ENCODE measurements around the gene PSMC4. TPM values are rescaled to one million over a fixed set of nuclear protein-coding genes. Genes with fewer than 3 reads are reported as not detected.

The PSMC4 gene
- polyA plus RNA-seq, 3 donors: 67.0 to 85.8 (median 79.6) TPM

DNA sequence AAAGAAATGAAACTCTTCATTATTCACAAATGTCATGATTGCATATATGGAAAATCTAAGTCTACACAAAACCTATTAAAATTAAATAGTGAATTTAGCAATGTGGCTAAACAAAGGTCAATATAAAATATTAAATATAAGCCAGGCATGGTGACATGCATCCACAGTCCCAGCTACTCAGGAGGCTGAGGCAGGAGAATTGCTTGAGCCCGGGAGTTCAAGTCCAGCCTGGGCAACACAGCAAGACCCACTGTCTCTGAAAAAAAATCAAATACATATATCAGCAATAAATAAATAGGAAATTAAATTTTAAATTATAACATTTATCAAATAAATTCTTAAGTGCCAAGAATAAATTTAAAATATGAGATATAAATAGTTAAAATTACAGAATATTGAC, 11.9 kb downstream of the PSMC4 start:
- no peaks in the 10 kb centered on the region for H3K27me3 ChIP-seq (ENCODE audit: control insufficient read depth in 2 of 2, insufficient read depth in 2 of 2, low read length in 2 of 2)
- H3K36me3 ChIP-seq (replicated peaks in 1 of 2; ENCODE audit: control insufficient read depth in 1 of 2, insufficient read depth in 2 of 2, low read length in 2 of 2): peaks cover 41 to 58% of the 10 kb centered on the region in 2 donors
- Mint-ChIP-seq H3K27ac (no peak overlapping the region), H3K9me3 (peaks cover 30 to 46% (median 41%) of the 10 kb centered on the region in 7 donors), H3K27me3 (ENCODE audit: low read depth in 3 of 3) (peaks cover 0 to 3% (median 3%) of the 10 kb centered on the region in 3 donors), H3K36me3 (peaks cover 49 to 62% of the 10 kb centered on the region in 2 donors), H3K4me1 (peaks cover 4% of the 10 kb centered on the region), H3K4me3 (no peak overlapping the region)
- no peak overlapping the region for H2AFZ ChIP-seq (ENCODE audit: insufficient read depth, low read depth, low read length, poor library complexity, severe bottlenecking)
- H3K4me1 ChIP-seq (ENCODE audit: control insufficient read depth in 1 of 2, insufficient read depth in 2 of 2, low read length in 2 of 2): no peaks in the 10 kb centered on the region
- H3K27ac ChIP-seq (ENCODE audit: low read depth in 1 of 2, low read length in 2 of 2): no peak overlapping the region
- H3K79me2 ChIP-seq (ENCODE audit: insufficient read depth, low read length): no peaks in the 10 kb centered on the region
- H4K20me1 ChIP-seq (ENCODE audit: insufficient read depth, low read length): no peaks in the 10 kb centered on the region
- no CpG with 5 or more reads among the region's 1 CpG for WGBS (ENCODE audit: insufficient coverage)
- no peak overlapping the region for H3K9ac ChIP-seq (ENCODE audit: insufficient read depth, low read length, poor library complexity, severe bottlenecking)
- no peak overlapping the region for H3K4me3 ChIP-seq (replicated peaks in 1 of 3; ENCODE audit: low read depth in 2 of 3, low read length in 3 of 3)
- TF ChIP-seq, protein P1, sequence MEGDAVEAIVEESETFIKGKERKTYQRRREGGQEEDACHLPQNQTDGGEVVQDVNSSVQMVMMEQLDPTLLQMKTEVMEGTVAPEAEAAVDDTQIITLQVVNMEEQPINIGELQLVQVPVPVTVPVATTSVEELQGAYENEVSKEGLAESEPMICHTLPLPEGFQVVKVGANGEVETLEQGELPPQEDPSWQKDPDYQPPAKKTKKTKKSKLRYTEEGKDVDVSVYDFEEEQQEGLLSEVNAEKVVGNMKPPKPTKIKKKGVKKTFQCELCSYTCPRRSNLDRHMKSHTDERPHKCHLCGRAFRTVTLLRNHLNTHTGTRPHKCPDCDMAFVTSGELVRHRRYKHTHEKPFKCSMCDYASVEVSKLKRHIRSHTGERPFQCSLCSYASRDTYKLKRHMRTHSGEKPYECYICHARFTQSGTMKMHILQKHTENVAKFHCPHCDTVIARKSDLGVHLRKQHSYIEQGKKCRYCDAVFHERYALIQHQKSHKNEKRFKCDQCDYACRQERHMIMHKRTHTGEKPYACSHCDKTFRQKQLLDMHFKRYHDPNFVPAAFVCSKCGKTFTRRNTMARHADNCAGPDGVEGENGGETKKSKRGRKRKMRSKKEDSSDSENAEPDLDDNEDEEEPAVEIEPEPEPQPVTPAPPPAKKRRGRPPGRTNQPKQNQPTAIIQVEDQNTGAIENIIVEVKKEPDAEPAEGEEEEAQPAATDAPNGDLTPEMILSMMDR (IDR thresholded peaks at IDR 0.05): no peak
- intact Hi-C loops (cut with micrococcal nuclease): no loop called here
- no peak overlapping the region for H3K4me2 ChIP-seq (replicated peaks; ENCODE audit: extremely low read depth, low read length, poor library complexity, severe bottlenecking)
- no peak for DNase-seq
- H3K9me3 ChIP-seq (replicated peaks in 1 of 2; ENCODE audit: control insufficient read depth in 1 of 2, insufficient read depth in 1 of 2, low read length in 2 of 2): peaks cover 14 to 28% of the 10 kb centered on the region in 2 donors

DNA sequence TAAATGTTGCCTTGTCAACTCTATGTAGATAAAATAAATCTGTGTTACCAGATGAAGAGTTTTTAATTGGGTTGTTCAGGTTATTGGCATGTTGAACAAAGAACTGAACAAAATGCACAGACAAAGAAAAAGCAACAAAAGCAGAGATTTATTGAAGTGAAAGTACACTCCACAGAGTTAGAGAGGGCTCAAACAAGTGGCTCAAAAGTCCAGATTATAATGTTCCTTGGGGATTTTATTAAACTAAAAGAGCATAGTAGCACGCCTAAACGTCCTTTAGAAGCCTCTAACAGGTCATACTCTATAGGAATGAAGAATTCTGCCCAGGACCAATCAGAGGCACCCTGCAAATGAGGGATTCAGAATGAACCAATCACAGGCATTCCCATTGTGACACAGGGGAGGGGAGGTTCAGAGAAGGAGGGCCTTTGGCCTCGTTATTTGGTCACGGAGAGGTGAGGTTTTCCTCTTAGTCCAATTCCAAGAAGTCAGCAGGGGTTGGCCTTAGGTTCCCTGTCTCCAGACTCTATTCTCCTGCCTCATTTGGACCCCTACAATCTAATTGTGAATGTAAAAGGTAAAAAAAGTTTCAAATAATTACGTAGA, 12.8 kb downstream of the PSMC4 start:
- no peaks in the 10 kb centered on the region for H3K4me1 ChIP-seq (ENCODE audit: control insufficient read depth in 1 of 2, insufficient read depth in 2 of 2, low read length in 2 of 2)
- no peaks in the 10 kb centered on the region for H3K79me2 ChIP-seq (ENCODE audit: insufficient read depth, low read length)
- DNase-seq: no peak
- H3K36me3 Mint-ChIP-seq: peaks cover 40 to 55% of the 10 kb centered on the region in 2 donors
- no peak overlapping the region for H3K27ac Mint-ChIP-seq
- H3K9me3 ChIP-seq (replicated peaks in 1 of 2; ENCODE audit: control insufficient read depth in 1 of 2, insufficient read depth in 1 of 2, low read length in 2 of 2): peaks cover 17 to 28% of the 10 kb centered on the region in 2 donors
- intact Hi-C loops (cut with micrococcal nuclease): no loop called here
- no peak overlapping the region for H3K4me3 Mint-ChIP-seq
- no peak overlapping the region for H3K4me2 ChIP-seq (replicated peaks; ENCODE audit: extremely low read depth, low read length, poor library complexity, severe bottlenecking)
- H3K36me3 ChIP-seq (replicated peaks in 1 of 2; ENCODE audit: control insufficient read depth in 1 of 2, insufficient read depth in 2 of 2, low read length in 2 of 2): peaks cover 33 to 49% of the 10 kb centered on the region in 2 donors
- H2AFZ ChIP-seq (ENCODE audit: insufficient read depth, low read depth, low read length, poor library complexity, severe bottlenecking): no peak overlapping the region
- no CpG with 5 or more reads among the region's 5 CpGs for WGBS (ENCODE audit: insufficient coverage)
- peaks cover 0 to 3% (median 3%) of the 10 kb centered on the region in 3 donors for H3K27me3 Mint-ChIP-seq (ENCODE audit: low read depth in 3 of 3)
- H3K4me3 ChIP-seq (replicated peaks in 1 of 3; ENCODE audit: low read depth in 2 of 3, low read length in 3 of 3): no peak overlapping the region
- TF ChIP-seq, protein P1 (IDR thresholded peaks at IDR 0.05): no peak
- peaks cover 4% of the 10 kb centered on the region for H3K4me1 Mint-ChIP-seq
- no peak overlapping the region for H3K9ac ChIP-seq (ENCODE audit: insufficient read depth, low read length, poor library complexity, severe bottlenecking)
- H3K27ac ChIP-seq (ENCODE audit: low read depth in 1 of 2, low read length in 2 of 2): no peak overlapping the region
- H3K27me3 ChIP-seq (ENCODE audit: control insufficient read depth in 2 of 2, insufficient read depth in 2 of 2, low read length in 2 of 2): no peaks in the 10 kb centered on the region
- H3K9me3 Mint-ChIP-seq: peaks cover 31 to 50% (median 44%) of the 10 kb centered on the region in 7 donors
- no peaks in the 10 kb centered on the region for H4K20me1 ChIP-seq (ENCODE audit: insufficient read depth, low read length)

Data from CD14-positive monocyte (primary cell).